Gastroesophageal sphincter (tissue), 4 donors: ENCODE results near the gene PROKR2. TPM values are rescaled to one million over a fixed set of nuclear protein-coding genes. Genes with fewer than 3 reads are reported as not detected.

Source experiments
- ATAC-seq: fragments of 150-250 bp; one replicate; pipeline ENCODE4 v1.9.1; 2016; ENCODE audit warnings: mild to moderate bottlenecking, moderate library complexity
- H3K27ac ChIP-seq, 4 donors: fragments of 200-600 bp; sonication (generic) in 3 of 4; 1 replicate in 3 of 4; 2 replicates in 1 of 4; pipeline ENCODE4 v1.5.1; 2016 to 2019
- H3K27me3 ChIP-seq: fragments of 200-600 bp; sonication (generic); one replicate; pipeline ENCODE4 v1.5.1; 2019
- H3K36me3 ChIP-seq, 2 donors: fragments of 200-600 bp; sonication (generic); one replicate each; pipeline ENCODE4 v1.5.1; 2019; ENCODE audit warnings: control low read depth in 1 of 2
- H3K4me1 ChIP-seq, 3 donors: fragments of 200-600 bp; sonication (generic); 1 replicate in 2 of 3; 2 replicates in 1 of 3; pipeline ENCODE4 v1.5.1; 2016 to 2019; ENCODE audit warnings: control low read depth in 2 of 3
- H3K4me3 ChIP-seq, 2 donors: fragments of 200-600 bp; sonication (generic); one replicate each; pipeline ENCODE4 v1.5.1; 2019; ENCODE audit warnings: mild to moderate bottlenecking in 1 of 2, moderate library complexity in 1 of 2
- H3K9me3 ChIP-seq, 3 donors: fragments of 200-600 bp; sonication (generic); one replicate each; pipeline ENCODE4 v1.5.1; 2017 to 2019; ENCODE audit warnings: control low read depth in 2 of 3
- CTCF ChIP-seq, 4 experiments: fragments of 200-600 bp in 2 of 4; fragments of 450-650 bp in 2 of 4; sonication (generic) in 1 of 4; IDR thresholded peaks; one replicate each; pipeline ENCODE4 v1.5.1; 2017 to 2019; ENCODE audit warnings: antibody characterized with exemption in 4 of 4, mild to moderate bottlenecking in 2 of 4, moderate library complexity in 2 of 4
- EP300 ChIP-seq: sonication (generic); formaldehyde crosslinking; IDR thresholded peaks from one replicate; pipeline ENCODE4 v1.6.1; 2017; ENCODE audit warnings: antibody characterized with exemption, mild to moderate bottlenecking
- POLR2A ChIP-seq, 2 donors: fragments of 450-650 bp; IDR thresholded peaks; one replicate each; pipeline ENCODE4 v1.6.1; 2017; ENCODE audit warnings: antibody characterized with exemption in 2 of 2, mild to moderate bottlenecking in 2 of 2, moderate library complexity in 1 of 2
- POLR2AphosphoS5 ChIP-seq: sonication (generic); formaldehyde crosslinking; IDR thresholded peaks from one replicate; pipeline ENCODE4 v1.6.1; 2017; ENCODE audit warnings: antibody characterized with exemption
- WGBS, 2 donors: methylation state at CpG; one replicate each; pipeline ENCODE4 v1.1.5; 2018; ENCODE audit warnings: low coverage in 1 of 2; 5-methylcytosine and 5-hydroxymethylcytosine counted together
- total RNA-seq, 4 donors: library from RNA; depleted of rRNA; stranded (reverse); fragments of >200 nt; gene quantifications; one replicate each; pipeline ENCODE4 v1.1.0, GENCODE V29; 2016

The PROKR2 gene
- total RNA-seq, 4 donors from 2014 or later: not detected

DNA sequence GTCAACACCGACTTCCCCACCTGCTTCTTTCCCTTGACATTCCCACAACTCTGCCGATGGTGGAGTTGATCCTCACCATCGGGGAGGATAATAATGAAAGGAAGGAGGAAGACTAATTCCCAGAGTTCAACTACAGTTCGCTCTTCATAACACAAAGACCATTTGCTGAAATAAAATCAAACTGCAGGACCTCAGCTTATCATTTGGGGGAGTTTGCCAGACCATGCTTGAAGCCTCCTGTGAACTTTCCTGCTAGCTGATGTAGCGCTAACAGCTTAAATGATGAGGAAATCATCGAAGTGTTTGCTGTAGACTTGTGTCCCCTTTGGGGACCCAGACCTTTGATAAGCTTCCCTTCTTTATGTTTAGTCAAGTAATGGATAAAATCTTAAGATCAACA lies 26.2 kb downstream of the PROKR2 start:
- no peak overlapping the region for H3K27ac ChIP-seq
- no peaks in the 10 kb centered on the region for H3K36me3 ChIP-seq
- ATAC-seq: no peak
- H3K27me3 ChIP-seq: no peaks in the 10 kb centered on the region
- WGBS, 2 donors: 65 to 68% methylated on average over 5 to 6 of the region's 6 CpGs
- TF ChIP-seq POLR2A (IDR thresholded peaks at IDR 0.05) (no peak), EP300 (no peak), POLR2AphosphoS5 (no peak), CTCF (IDR thresholded peaks at IDR 0.05) (no peak)
- H3K9me3 ChIP-seq: peaks cover 0 to 11% (median 0%) of the 10 kb centered on the region in 3 donors
- H3K4me3 ChIP-seq: no peak overlapping the region
- no peaks in the 10 kb centered on the region for H3K4me1 ChIP-seq

DNA sequence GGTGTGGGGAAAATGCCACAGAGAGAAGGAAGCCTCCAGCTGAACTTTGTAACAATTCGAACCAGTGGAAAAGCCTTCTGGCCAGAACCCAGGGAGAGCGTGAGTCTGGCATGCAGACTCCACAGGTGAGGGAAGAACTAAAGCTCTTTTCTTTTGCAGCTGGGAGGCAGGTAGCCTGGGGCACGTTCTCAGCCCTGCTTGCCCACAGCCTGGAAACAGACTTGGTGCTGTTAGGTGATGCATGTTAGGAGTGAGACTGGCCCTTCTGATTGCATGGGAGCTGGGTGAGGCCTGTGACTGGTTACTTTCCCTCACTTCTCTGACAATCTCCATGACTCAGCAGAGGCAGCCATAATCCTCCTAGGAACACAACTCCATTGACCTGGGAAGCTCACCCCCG lies 34.2 kb downstream of the PROKR2 start:
- TF ChIP-seq POLR2AphosphoS5: no peak
- TF ChIP-seq POLR2A (IDR thresholded peaks at IDR 0.05): no peak
- no peak for TF ChIP-seq CTCF (IDR thresholded peaks at IDR 0.05)
- TF ChIP-seq EP300: no peak
- Histone ChIP-seq H3K36me3 (no peaks in the 10 kb centered on the region), H3K4me3 (no peak overlapping the region), H3K27me3 (no peaks in the 10 kb centered on the region), H3K4me1 (no peaks in the 10 kb centered on the region), H3K27ac (no peak overlapping the region), H3K9me3 (peaks cover 0 to 11% (median 0%) of the 10 kb centered on the region in 3 donors)
- 55 to 71% methylated on average over 1 to 2 of the region's 4 CpGs for WGBS, 2 donors
- no peak for ATAC-seq

- TF ChIP-seq CTCF (IDR thresholded peaks at IDR 0.05): no peak
- TF ChIP-seq EP300: no peak
- no peak for TF ChIP-seq POLR2A (IDR thresholded peaks at IDR 0.05)
- no peak for TF ChIP-seq POLR2AphosphoS5
- Histone ChIP-seq H3K27ac (no peak overlapping the region), H3K27me3 (no peaks in the 10 kb centered on the region), H3K36me3 (no peaks in the 10 kb centered on the region), H3K4me1 (no peaks in the 10 kb centered on the region), H3K9me3 (no peaks in the 10 kb centered on the region), H3K4me3 (no peak overlapping the region)
- no peak for ATAC-seq
Measured at GRCh38 chr20:5279661-5280060, 37.1 kb downstream of the PROKR2 start.

DNA sequence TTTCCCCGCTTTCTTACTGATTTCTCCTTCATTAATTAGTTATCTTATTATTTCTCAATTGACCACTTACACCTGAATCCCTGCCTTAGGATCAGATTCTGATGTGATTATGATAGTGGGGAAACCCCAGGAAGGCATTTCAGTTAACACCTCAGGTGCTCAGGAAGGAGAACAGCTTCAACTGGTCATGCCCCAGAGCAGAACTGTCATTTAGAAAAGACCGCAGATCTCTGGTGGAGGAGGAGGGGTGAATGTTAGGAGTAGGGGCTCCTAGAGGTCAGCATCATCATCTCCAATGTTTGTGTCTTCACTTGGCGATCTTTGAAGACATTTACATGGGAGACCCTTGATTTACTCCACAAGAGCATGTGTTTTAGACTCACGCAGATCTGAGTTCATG lies 44.5 kb downstream of the PROKR2 start:
- Histone ChIP-seq H3K27ac (no peak overlapping the region), H3K4me3 (no peak overlapping the region), H3K9me3 (peaks cover 0 to 7% (median 0%) of the 10 kb centered on the region in 3 donors), H3K27me3 (no peaks in the 10 kb centered on the region), H3K36me3 (no peaks in the 10 kb centered on the region), H3K4me1 (no peaks in the 10 kb centered on the region)
- no peak for ATAC-seq
- no peak for TF ChIP-seq POLR2A (IDR thresholded peaks at IDR 0.05)
- TF ChIP-seq EP300: no peak
- TF ChIP-seq POLR2AphosphoS5: no peak
- 60 to 76% methylated on average over 3 of the region's 4 CpGs for WGBS, 2 donors

DNA sequence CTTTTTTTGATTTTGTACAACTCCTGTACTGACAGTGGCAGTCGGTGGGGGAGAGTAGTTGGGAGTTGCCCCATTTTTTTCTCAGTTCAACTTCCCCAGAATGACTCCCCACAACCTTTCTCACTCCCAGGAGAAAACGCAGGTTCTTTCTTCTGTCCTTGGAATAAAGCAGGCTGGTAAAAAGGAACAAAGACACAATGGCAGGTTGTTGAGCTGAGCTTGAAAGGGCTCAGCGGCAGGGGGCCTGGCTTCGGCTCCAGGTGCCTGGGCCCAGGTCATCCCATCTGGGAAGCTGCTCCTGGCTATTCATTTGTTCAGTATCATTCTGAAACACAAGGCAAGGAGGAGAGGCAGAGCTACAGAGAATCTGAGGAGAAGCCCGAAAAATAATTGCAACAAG lies 46.2 kb downstream of the PROKR2 start:
- peaks cover 0 to 7% (median 0%) of the 10 kb centered on the region in 3 donors for H3K9me3 ChIP-seq
- H3K36me3 ChIP-seq: no peaks in the 10 kb centered on the region
- WGBS, 2 donors: 49 to 80% methylated on average over 2 of the region's 5 CpGs
- no peak overlapping the region for H3K27ac ChIP-seq
- no peaks in the 10 kb centered on the region for H3K27me3 ChIP-seq
- H3K4me1 ChIP-seq: no peaks in the 10 kb centered on the region
- TF ChIP-seq POLR2AphosphoS5: no peak
- no peak for TF ChIP-seq POLR2A (IDR thresholded peaks at IDR 0.05)
- TF ChIP-seq EP300: no peak
- TF ChIP-seq CTCF (IDR thresholded peaks at IDR 0.05): no peak
- H3K4me3 ChIP-seq: no peak overlapping the region
- no peak for ATAC-seq
